BLaER1 treated with 17β-estradiol and CSF1 and Interleukin-3, amounts not matched to agents 10 nM and 100 nM (cell line): ENCODE measurements around the gene ASGR1.
"Not testable (repeated sequence)": the region's sequence is repeated elsewhere in the genome, so short reads cannot be mapped to it uniquely, and the experiment has no call there.

ENCODE experiments used
- H3K27ac ChIP-seq, 11 experiments: shearing (Covaris generic); formaldehyde crosslinking; 2 replicates each; pipeline ENCODE4 v1.8.1; 2022
- H3K27me3 ChIP-seq, 11 experiments: shearing (Covaris generic); formaldehyde crosslinking; 2 replicates each; pipeline ENCODE4 v1.8.1; 2022
- H3K36me3 ChIP-seq, 11 experiments: shearing (Covaris generic); formaldehyde crosslinking; 2 replicates each; pipeline ENCODE4 v1.8.1; 2022
- H3K4me1 ChIP-seq, 10 experiments: shearing (Covaris generic); formaldehyde crosslinking; 2 replicates each; pipeline ENCODE4 v1.8.1; 2022
- H3K4me2 ChIP-seq, 11 experiments: shearing (Covaris generic); formaldehyde crosslinking; 2 replicates each; pipeline ENCODE4 v1.8.1; 2022
- H3K4me3 ChIP-seq, 10 experiments: shearing (Covaris generic); formaldehyde crosslinking; 2 replicates each; pipeline ENCODE4 v1.8.1; 2022
- H3K9ac ChIP-seq, 11 experiments: shearing (Covaris generic); formaldehyde crosslinking; 2 replicates each; pipeline ENCODE4 v1.8.1; 2022
- H3K9me3 ChIP-seq, 11 experiments: shearing (Covaris generic); formaldehyde crosslinking; replicated peaks in 1 of 11; 2 replicates each; pipeline ENCODE4 v1.8.1; 2022
- H4K20me1 ChIP-seq, 11 experiments: shearing (Covaris generic); formaldehyde crosslinking; 2 replicates each; pipeline ENCODE4 v1.8.1; 2022
- Cebpa-rat ChIP-seq, 11 experiments: shearing (Covaris generic); IDR thresholded peaks; 2 replicates each; pipeline ENCODE4 v1.8.1; 2022

ASGR1 gene

GRCh38 chr17:7167832-7168231, 11.3 kb downstream of the ASGR1 start:
- Histone ChIP-seq H3K27ac (no peak overlapping the region), H3K4me1 (peaks cover 0 to 14% (median 10%) of the 10 kb centered on the region in 10 experiments; a peak in 12 of 20 replicates), H3K9me3 (peaks cover 26 to 43% (median 29%) of the 10 kb centered on the region in 11 experiments), H3K4me3 (no peak overlapping the region), H3K27me3 (no peaks in the 10 kb centered on the region), H3K9ac (no peak overlapping the region), H3K36me3 (peaks cover 0 to 12% (median 0%) of the 10 kb centered on the region in 11 experiments; a peak in 3 of 22 replicates), H4K20me1 (no peaks in the 10 kb centered on the region), H3K4me2 (no peak overlapping the region)
- 0 out of 22 replicates have a peak, but pooled peaks of 1 of the 11 experiments have one; percentile 10 for TF ChIP-seq Cebpa-rat (IDR thresholded peaks at IDR 0.05)

- no peak for TF ChIP-seq Cebpa-rat (IDR thresholded peaks at IDR 0.05)
- Histone ChIP-seq H3K4me1 (peaks cover 0 to 14% (median 7%) of the 10 kb centered on the region in 10 experiments; a peak in 11 of 20 replicates), H3K9ac (no peak overlapping the region), H3K36me3 (peaks cover 0 to 12% (median 0%) of the 10 kb centered on the region in 11 experiments; a peak in 3 of 22 replicates), H3K27me3 (no peaks in the 10 kb centered on the region), H3K4me3 (no peak overlapping the region), H4K20me1 (no peaks in the 10 kb centered on the region), H3K27ac (no peak overlapping the region), H3K4me2 (no peak overlapping the region), H3K9me3 (peaks cover 26 to 38% (median 29%) of the 10 kb centered on the region in 11 experiments)
These were observed 12.3 kb downstream of the ASGR1 start for GRCh38 chr17:7166873-7167272.

- not testable (repeated sequence) for H3K27ac ChIP-seq, H3K4me3 ChIP-seq, H3K36me3 ChIP-seq, H3K9ac ChIP-seq, H3K27me3 ChIP-seq, H4K20me1 ChIP-seq, H3K9me3 ChIP-seq
- Histone ChIP-seq H3K4me1 (peaks cover 0 to 11% (median 3%) of the 10 kb centered on the region in 10 experiments; a peak in 5 of 20 replicates), H3K4me2 (peak overlapping the region in 3 of 11 experiments; percentile 18 to 38 (median 33); a peak in 5 of 22 replicates)
These were observed 19.6 kb downstream of the ASGR1 start for GRCh38 chr17:7159571-7159970.

DNA sequence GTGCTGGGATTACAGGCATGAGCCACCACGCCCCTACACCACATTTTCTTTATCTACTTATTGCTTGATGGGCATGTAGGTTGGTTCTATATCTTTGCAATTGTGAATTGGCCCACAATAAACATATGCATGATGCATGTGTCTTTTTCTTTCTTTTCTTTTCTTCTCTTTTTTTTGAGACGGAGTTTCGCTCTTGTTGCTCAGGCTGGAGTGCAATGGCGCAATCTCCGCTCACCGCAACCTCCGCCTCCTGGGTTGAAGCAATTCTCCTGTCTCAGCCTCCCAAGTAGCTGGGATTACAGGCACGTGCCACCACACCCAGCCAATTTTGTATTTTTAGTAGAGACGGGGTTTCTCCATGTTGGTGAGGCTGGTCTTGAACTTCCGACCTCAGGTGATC, 20.7 kb downstream of the ASGR1 start:
- H3K36me3 ChIP-seq, H4K20me1 ChIP-seq, H3K4me2 ChIP-seq, H3K27me3 ChIP-seq, H3K4me3 ChIP-seq, H3K9me3 ChIP-seq, H3K9ac ChIP-seq, H3K27ac ChIP-seq: not testable (repeated sequence)
- peaks cover 0 to 11% (median 3%) of the 10 kb centered on the region in 10 experiments; a peak in 5 of 20 replicates for H3K4me1 ChIP-seq

DNA sequence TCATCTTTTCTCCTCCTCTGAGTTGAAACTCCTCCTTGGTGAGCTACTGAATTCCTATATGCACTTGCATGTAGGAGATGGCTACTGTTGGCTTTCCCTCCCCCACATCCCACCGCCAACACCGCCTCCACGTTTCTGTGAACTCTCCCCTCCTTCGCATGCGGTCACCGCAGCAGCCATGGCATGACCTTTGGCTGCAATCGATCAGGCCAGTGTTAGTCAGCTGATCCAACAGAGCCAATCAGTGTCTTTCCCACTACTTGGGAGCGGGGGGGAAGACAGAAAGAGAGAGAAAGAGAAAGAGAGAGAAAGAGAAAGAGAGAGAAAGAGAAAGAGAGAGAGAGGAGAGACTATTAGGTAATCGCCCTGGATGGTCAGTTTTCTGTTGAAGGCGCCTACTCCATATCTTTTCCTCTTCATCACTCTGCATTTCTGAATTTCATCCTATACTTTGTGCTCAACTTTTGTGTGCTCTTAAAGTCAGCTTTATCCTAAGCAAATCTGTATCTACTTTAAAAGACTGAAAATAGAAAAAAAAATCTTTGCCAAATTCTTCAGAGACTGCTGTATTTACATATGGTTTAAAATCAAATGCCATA, 22.7 kb downstream of the ASGR1 start:
- Histone ChIP-seq H3K9ac (no peak overlapping the region), H4K20me1 (no peaks in the 10 kb centered on the region), H3K4me1 (peaks cover 0 to 11% (median 3%) of the 10 kb centered on the region in 10 experiments; a peak in 5 of 20 replicates), H3K27me3 (no peaks in the 10 kb centered on the region), H3K36me3 (no peaks in the 10 kb centered on the region), H3K9me3 (no peaks in the 10 kb centered on the region), H3K4me2 (no peak overlapping the region), H3K4me3 (no peak overlapping the region), H3K27ac (no peak overlapping the region)
- TF ChIP-seq Cebpa-rat (IDR thresholded peaks at IDR 0.05), result no peak

DNA sequence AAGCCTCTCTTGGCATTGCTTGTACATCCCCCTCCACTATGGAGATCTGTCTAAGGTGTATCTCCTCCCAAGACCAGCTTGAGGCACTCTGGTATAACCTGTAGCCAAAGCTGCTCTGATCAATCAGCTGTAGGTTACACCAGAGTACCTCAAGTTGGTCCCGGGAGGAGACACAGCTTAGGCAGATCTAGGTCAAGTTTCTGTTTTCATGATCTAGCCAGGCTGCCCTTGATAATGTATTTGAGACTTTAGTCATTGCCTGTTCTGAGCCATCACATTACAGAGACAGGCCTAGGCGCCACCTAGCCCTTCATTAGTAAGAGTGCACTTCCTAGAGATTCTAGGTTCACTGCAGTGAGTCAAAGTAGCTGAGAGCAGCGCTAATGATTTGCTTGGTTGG, 31.4 kb downstream of the ASGR1 start:
- no peak for TF ChIP-seq Cebpa-rat (IDR thresholded peaks at IDR 0.05)

GRCh38 chr17:7146115-7146514, 33.1 kb downstream of the ASGR1 start:
- TF ChIP-seq Cebpa-rat (IDR thresholded peaks at IDR 0.05), result no peak
- H3K4me3 ChIP-seq, result no peak overlapping the region
- H3K36me3 ChIP-seq, result no peaks in the 10 kb centered on the region
- H4K20me1 ChIP-seq, result no peaks in the 10 kb centered on the region
- H3K4me1 ChIP-seq, result peaks cover 0 to 6% (median 0%) of the 10 kb centered on the region in 10 experiments; a peak in 2 of 20 replicates
- H3K4me2 ChIP-seq, result no peak overlapping the region
- no peak overlapping the region for H3K9ac ChIP-seq
- H3K27me3 ChIP-seq, result no peaks in the 10 kb centered on the region; a peak in 1 of 22 replicates
- H3K27ac ChIP-seq, result no peak overlapping the region
- no peaks in the 10 kb centered on the region for H3K9me3 ChIP-seq

More for the DNA sequence above, 31.4 kb downstream of the ASGR1 start:
- H3K9me3 ChIP-seq, result no peaks in the 10 kb centered on the region
- no peak overlapping the region for H3K9ac ChIP-seq
- H3K4me3 ChIP-seq, result no peak overlapping the region
- H3K4me2 ChIP-seq, result no peak overlapping the region
- H4K20me1 ChIP-seq, result no peaks in the 10 kb centered on the region
- H3K27me3 ChIP-seq, result no peaks in the 10 kb centered on the region
- no peaks in the 10 kb centered on the region for H3K36me3 ChIP-seq
- peaks cover 0 to 6% (median 0%) of the 10 kb centered on the region in 10 experiments; a peak in 2 of 20 replicates for H3K4me1 ChIP-seq
- H3K27ac ChIP-seq, result no peak overlapping the region

DNA sequence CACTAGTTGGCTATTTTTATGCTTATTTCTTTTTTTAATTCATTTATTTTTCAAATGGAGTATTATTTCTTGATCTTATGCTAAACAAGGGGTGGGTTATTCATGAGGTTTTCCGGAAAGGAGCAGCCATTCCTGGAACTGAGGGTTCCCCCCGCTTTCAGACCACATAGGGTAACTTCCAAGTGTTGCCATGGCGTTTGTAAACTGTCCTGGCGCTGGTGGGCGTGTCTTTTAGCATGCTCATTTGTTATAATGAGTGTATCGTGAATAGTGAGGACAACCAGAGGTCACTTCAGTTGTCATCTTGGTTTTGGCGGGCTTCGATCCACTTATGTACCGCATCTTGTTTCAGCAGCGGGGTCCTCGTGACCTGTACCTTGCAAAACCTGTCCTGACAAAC, 35.0 kb downstream of the ASGR1 start:
- H3K4me3 ChIP-seq, result no peak overlapping the region
- no peaks in the 10 kb centered on the region for H4K20me1 ChIP-seq
- no peak overlapping the region for H3K9ac ChIP-seq
- H3K36me3 ChIP-seq, result no peaks in the 10 kb centered on the region
- H3K4me1 ChIP-seq, result peaks cover 0 to 12% (median 2%) of the 10 kb centered on the region in 10 experiments; a peak in 8 of 20 replicates
- no peaks in the 10 kb centered on the region for H3K9me3 ChIP-seq
- TF ChIP-seq Cebpa-rat (IDR thresholded peaks at IDR 0.05), result no peak
- no peaks in the 10 kb centered on the region; a peak in 1 of 22 replicates for H3K27me3 ChIP-seq
- H3K27ac ChIP-seq, result no peak overlapping the region
- H3K4me2 ChIP-seq, result no peak overlapping the region

- H3K4me1 ChIP-seq, result peaks cover 0 to 32% (median 14%) of the 10 kb centered on the region in 10 experiments; a peak in 10 of 20 replicates
- no peak for TF ChIP-seq Cebpa-rat (IDR thresholded peaks at IDR 0.05)
- no peaks in the 10 kb centered on the region for H4K20me1 ChIP-seq
- no peaks in the 10 kb centered on the region for H3K9me3 ChIP-seq
- no peaks in the 10 kb centered on the region; a peak in 1 of 22 replicates for H3K27me3 ChIP-seq
- no peaks in the 10 kb centered on the region for H3K36me3 ChIP-seq
- H3K27ac ChIP-seq, result no peak overlapping the region
- no peak overlapping the region for H3K4me3 ChIP-seq
- H3K9ac ChIP-seq, result no peak overlapping the region
- no peak overlapping the region for H3K4me2 ChIP-seq
These were observed 37.3 kb downstream of the ASGR1 start for GRCh38 chr17:7141824-7142223.

DNA sequence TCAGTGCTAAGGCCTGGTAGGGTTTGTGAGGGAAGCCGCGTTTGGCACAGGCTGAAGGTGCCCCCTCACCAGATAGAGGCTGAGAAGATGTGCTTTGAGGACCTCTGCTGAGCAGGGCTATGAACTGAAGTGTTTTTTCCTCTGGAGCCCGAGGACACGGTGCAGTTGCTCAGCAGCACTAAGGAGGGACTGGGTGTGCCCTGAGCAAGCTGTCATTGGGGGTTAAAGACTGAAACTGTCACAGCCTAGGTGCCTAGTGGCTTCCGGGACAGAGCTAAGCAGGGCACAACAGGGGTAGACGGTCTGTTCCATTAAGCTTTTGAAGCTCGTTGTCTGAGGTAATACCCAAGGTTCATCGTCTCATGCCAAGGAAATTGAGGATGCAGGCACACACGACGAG, 39.8 kb downstream of the ASGR1 start:
- Histone ChIP-seq H3K36me3 (no peaks in the 10 kb centered on the region), H4K20me1 (no peaks in the 10 kb centered on the region), H3K4me2 (peak overlapping the region in 5 of 11 experiments; percentile 2 to 94 (median 76); a peak in 9 of 22 replicates), H3K9ac (0 out of 22 replicates have a peak overlapping the region, but pooled peaks of 1 of the 11 experiments have one; percentile 1), H3K9me3 (no peaks in the 10 kb centered on the region), H3K27ac (peak overlapping the region in 3 of 11 experiments; percentile 7 to 40 (median 26); a peak in 3 of 22 replicates), H3K4me3 (no peak overlapping the region), H3K27me3 (no peaks in the 10 kb centered on the region; a peak in 1 of 22 replicates), H3K4me1 (peaks cover 8 to 52% (median 28%) of the 10 kb centered on the region in 10 experiments; a peak in 18 of 20 replicates)
- TF ChIP-seq Cebpa-rat (IDR thresholded peaks at IDR 0.05), result no peak
